ENCODE results near the gene PFKFB2. TPM values are rescaled to one million over a fixed set of nuclear protein-coding genes. Genes with fewer than 3 reads are reported as not detected.

The PFKFB2 gene
- 100 to 1,000 TPM in 2 of 4 donors, 10 to 100 TPM in 2; 44.6 to 150 (median 116) TPM for total RNA-seq

DNA sequence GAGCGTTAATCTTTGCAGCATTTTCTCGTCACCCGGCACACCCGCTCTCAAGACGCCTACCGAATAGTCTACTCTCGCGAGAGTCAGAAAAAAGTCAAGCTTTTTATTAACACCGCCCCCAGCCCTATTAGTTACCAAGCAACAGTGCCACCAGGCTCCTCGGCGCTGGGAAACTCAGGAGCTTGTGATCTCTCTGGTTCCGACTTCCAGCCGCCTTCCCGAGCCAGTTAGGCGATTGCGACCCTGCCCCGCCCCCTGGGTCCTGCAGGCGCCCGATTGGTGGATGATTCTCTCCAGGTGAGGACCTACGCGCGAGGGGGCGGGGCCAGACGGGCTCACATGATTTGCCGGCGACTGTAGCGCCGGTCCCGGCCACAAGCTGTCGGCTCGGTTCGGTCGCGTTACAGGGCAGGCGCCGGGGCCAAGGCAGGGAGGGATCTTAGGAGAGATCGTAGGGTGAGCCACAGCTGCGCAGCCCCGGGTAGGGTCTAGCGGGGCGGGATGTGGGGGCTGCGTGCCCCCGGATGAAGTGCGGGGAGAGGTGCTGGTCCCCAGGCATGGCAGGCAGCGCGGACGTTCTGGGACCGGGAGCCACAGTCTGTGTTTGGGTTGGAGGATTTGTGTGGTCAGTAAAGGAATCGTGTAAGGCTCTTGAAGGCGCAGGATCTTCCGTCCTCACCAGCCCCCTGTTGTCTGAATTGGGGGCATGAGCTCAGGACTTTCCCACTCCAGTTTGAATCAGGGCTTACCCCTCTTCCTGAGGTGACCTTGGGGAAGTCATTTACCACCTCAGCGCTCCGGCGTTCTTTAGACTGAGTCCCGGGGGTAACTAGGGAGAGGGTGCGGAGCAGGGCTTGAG is at the start of gene PFKFB2:
TSS of gene PFKFB2 (plus strand) at position 365 of the 859 bp plus-strand sequence. CDS start 1,443 bp downstream, outside the sequence.
- peaks cover 0 to 34% (median 4%) of the 10 kb centered on the region in 4 donors for H3K4me1 ChIP-seq
- DNase-seq: peak; percentile 99 to 100 (median 99)

DNA sequence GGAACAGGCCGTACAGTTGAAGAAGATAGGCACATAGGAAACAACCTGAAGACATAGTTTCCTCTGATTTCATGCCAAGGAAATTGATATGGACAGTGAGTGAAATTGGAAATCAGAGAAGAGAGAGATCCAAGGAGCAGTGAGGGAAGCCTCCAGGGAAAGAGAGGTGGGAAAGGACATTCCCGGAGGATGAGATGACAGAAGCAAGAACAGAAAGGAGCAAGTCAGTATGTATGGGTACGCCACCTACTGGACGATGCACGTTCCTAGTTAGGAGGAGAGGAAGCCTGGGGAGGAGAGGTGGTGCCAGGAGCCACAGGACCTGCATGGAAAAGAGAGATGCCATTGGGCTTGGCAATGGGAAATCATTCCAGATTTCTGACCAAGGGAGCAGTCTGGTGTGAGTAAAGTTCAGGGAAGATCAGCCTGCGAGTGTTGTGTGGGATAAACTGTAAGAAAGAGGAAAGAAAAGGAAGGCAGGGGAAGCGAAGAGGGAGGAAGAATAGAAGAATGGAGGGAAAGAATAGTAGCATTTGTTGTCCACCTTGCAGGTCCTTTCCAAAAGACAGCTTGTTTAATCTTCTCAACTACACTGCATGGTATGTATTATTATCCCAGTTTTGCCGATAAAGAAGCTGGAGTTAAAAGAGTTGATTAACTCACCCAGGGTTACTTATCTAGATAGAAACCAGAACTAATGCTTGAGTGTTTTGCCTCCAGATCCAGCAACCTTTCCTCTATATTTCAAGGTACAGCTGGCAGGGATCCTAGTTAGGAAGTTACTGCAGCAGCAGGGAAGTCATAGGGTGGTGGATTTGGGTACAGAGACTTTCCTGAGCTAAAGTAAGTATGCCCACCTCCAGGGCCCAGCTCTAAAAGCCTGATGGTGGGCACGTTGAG is 47.9 kb upstream of the PFKFB2 start:
- H3K4me3 ChIP-seq: no peak overlapping the region
- no peak for TF ChIP-seq POLR2A (IDR thresholded peaks at IDR 0.05)
- TF ChIP-seq, protein P1, sequence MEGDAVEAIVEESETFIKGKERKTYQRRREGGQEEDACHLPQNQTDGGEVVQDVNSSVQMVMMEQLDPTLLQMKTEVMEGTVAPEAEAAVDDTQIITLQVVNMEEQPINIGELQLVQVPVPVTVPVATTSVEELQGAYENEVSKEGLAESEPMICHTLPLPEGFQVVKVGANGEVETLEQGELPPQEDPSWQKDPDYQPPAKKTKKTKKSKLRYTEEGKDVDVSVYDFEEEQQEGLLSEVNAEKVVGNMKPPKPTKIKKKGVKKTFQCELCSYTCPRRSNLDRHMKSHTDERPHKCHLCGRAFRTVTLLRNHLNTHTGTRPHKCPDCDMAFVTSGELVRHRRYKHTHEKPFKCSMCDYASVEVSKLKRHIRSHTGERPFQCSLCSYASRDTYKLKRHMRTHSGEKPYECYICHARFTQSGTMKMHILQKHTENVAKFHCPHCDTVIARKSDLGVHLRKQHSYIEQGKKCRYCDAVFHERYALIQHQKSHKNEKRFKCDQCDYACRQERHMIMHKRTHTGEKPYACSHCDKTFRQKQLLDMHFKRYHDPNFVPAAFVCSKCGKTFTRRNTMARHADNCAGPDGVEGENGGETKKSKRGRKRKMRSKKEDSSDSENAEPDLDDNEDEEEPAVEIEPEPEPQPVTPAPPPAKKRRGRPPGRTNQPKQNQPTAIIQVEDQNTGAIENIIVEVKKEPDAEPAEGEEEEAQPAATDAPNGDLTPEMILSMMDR (IDR thresholded peaks at IDR 0.05): peak in 5 of 6 experiments; percentile 24 to 80 (median 67)
- H3K36me3 ChIP-seq: no peaks in the 10 kb centered on the region
- H3K27me3 ChIP-seq: no peaks in the 10 kb centered on the region
- H3K27ac ChIP-seq: peak overlapping the region in 2 of 4 donors; percentile 58 to 90
- DNase-seq: peak; percentile 47 to 86 (median 59)
- no peaks in the 10 kb centered on the region for H3K9me3 ChIP-seq
- H3K4me1 ChIP-seq: peaks cover 0 to 25% (median 6%) of the 10 kb centered on the region in 4 donors

More for the DNA sequence above, at the start of gene PFKFB2:
- no peaks in the 10 kb centered on the region for H3K9me3 ChIP-seq
- TF ChIP-seq, protein P1 (IDR thresholded peaks at IDR 0.05): peak in 3 of 6 experiments; percentile 57 to 70 (median 62)
- peak; percentile 98 for TF ChIP-seq POLR2A (IDR thresholded peaks at IDR 0.05)
- H3K27ac ChIP-seq: peak within 1 kb of the TSS; percentile 86 to 98 (median 92)
- H3K27me3 ChIP-seq: no peaks in the 10 kb centered on the region
- peaks cover 0 to 13% (median 0%) of the 10 kb centered on the region in 3 donors for H3K36me3 ChIP-seq
- peak within 1 kb of the TSS; percentile 61 to 79 (median 70) for H3K4me3 ChIP-seq

DNA sequence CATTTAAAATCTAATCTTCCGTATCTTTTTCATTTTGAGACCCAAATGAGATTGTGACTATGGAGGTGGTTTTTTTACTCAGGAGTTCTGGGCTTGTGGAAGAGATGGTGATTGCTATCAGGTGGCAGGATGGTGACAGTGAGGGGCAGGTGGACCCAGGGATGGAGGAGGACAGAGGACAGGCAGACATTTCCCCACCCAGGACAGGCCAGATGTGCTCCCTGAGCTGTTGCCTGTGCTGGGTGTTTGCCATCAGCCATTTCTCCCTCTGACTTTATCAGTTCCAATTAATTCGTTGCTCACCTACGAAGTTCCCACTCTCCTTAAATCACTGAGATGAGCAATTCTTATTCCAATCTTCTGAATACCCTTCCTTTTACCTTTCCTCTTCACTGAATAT is 47.0 kb upstream of the PFKFB2 start:
- Histone ChIP-seq H3K4me1 (peaks cover 0 to 25% (median 6%) of the 10 kb centered on the region in 4 donors), H3K4me3 (no peak overlapping the region), H3K36me3 (no peaks in the 10 kb centered on the region), H3K27me3 (no peaks in the 10 kb centered on the region), H3K27ac (peak overlapping the region in 2 of 4 donors; percentile 58 to 90), H3K9me3 (no peaks in the 10 kb centered on the region)
- TF ChIP-seq, protein P1 (IDR thresholded peaks at IDR 0.05): no peak
- no peak for TF ChIP-seq POLR2A (IDR thresholded peaks at IDR 0.05)
- no peak for DNase-seq

DNA sequence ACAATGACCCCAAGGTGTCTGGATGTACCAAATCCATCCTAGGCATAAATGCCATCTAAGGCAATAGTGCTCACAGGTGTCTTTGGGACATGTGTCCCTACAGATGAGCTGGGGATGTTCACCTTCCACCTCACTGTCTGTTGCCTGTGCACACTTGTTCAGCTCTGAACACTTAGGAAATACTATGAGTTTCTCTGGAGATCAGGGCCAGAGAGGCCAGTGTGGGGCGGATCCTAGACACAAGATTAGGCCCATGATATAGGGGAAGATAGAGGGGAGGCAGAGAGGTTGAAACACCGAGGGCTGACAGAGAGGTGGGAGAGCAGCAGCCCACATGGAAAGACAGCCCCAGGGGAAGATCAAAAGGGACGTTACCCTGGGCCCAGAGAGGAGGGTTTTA is 46.2 kb upstream of the PFKFB2 start:
- no peak for DNase-seq
- H3K4me3 ChIP-seq: no peak overlapping the region
- peak overlapping the region in 1 of 4 donors; percentile 21 for H3K27ac ChIP-seq
- TF ChIP-seq POLR2A (IDR thresholded peaks at IDR 0.05): no peak
- TF ChIP-seq, protein P1 (IDR thresholded peaks at IDR 0.05): no peak
- H3K4me1 ChIP-seq: peaks cover 0 to 25% (median 6%) of the 10 kb centered on the region in 4 donors
- H3K36me3 ChIP-seq: no peaks in the 10 kb centered on the region
- H3K27me3 ChIP-seq: no peaks in the 10 kb centered on the region
- no peaks in the 10 kb centered on the region for H3K9me3 ChIP-seq

DNA sequence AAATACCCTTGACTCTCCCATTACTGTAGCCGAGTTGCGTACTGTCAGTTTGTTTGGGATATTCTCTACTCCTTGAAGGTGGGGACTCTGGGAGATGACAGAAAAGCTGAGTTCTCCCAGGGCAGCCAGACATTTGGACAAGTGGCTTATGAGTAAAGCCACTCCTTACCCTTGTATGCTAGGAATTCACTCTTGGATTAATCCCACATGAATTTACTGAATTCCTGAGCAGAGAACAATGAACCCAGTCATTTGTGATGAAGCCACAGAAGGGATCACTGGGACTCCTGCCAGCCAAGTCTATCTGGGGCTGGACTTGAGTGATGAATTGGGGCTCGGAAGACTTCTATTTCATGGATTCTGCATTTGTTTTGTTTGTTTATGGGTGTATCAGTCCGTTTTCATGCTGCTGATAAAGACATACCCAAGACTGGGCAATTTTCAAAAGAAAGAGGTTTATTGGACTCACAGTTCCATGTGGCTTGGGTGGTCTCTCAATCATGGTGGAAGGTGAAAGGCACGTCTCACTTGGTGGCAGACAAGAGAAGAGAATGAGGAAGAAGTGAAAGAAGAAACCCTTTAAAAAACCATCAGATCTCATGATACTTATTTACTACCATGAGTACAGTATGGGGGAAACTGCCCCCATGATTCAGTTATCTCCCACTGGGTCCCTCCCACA is 45.6 kb upstream of the PFKFB2 start:
- Histone ChIP-seq H3K27me3 (no peaks in the 10 kb centered on the region), H3K27ac (peak overlapping the region in 1 of 4 donors; percentile 21), H3K36me3 (no peaks in the 10 kb centered on the region), H3K4me3 (no peak overlapping the region), H3K9me3 (no peaks in the 10 kb centered on the region), H3K4me1 (peaks cover 0 to 24% (median 6%) of the 10 kb centered on the region in 4 donors)
- no peak for TF ChIP-seq POLR2A (IDR thresholded peaks at IDR 0.05)
- TF ChIP-seq, protein P1 (IDR thresholded peaks at IDR 0.05): no peak
- DNase-seq: no peak
